Endothelial cell of umbilical vein (primary cell): ENCODE data around the gene ADCY2.

Source experiments
- CTCF ChIP-seq, 2 donors: IDR thresholded peaks; 1 replicate in 1 of 2; 2 replicates in 1 of 2; pipeline ENCODE4 v1.5.1; 2011; ENCODE audit warnings: low read length in 2 of 2, mild to moderate bottlenecking in 2 of 2, moderate library complexity in 2 of 2, control low read depth in 1 of 2, inconsistent platforms in 1 of 2, low read depth in 1 of 2; ENCODE audit not compliant: insufficient read depth in 1 of 2; ENCODE audit errors: extremely low read depth in 1 of 2
- EZH2 ChIP-seq: IDR thresholded peaks from 2 replicates; pipeline ENCODE4 v1.6.1; 2012; ENCODE audit warnings: borderline replicate concordance, low read depth, mild to moderate bottlenecking, moderate library complexity, low read length, inconsistent platforms; ENCODE audit not compliant: severe bottlenecking
- FOS ChIP-seq: IDR thresholded peaks from 2 replicates; pipeline ENCODE4 v1.6.1; 2011; ENCODE audit warnings: mild to moderate bottlenecking, low read length, moderate library complexity, borderline replicate concordance; ENCODE audit not compliant: insufficient read depth
- GATA2 ChIP-seq: IDR thresholded peaks from 2 replicates; pipeline ENCODE4 v1.7.0; 2011; ENCODE audit warnings: low read depth, mild to moderate bottlenecking, moderate library complexity, mixed read lengths, low read length; ENCODE audit not compliant: insufficient read length, insufficient read depth
- JUN ChIP-seq: IDR thresholded peaks from 2 replicates; pipeline ENCODE4 v1.6.1; 2011; ENCODE audit warnings: borderline replicate concordance, low read depth; ENCODE audit not compliant: insufficient read length, insufficient read depth
- POLR2A ChIP-seq: IDR thresholded peaks from 2 replicates; pipeline ENCODE4 v1.6.1; 2012; ENCODE audit warnings: low read depth, mild to moderate bottlenecking, control low read depth, low read length
- POLR2AphosphoS5 ChIP-seq: IDR thresholded peaks from 2 replicates; pipeline ENCODE4 v1.6.1; 2012; ENCODE audit warnings: low read depth, mild to moderate bottlenecking, control low read depth, low read length, moderate library complexity; ENCODE audit not compliant: insufficient read depth

- TF ChIP-seq POLR2AphosphoS5 = no peak
- no peak for TF ChIP-seq CTCF (IDR thresholded peaks at IDR 0.05; ENCODE audit: extremely low read depth in 1 of 2, insufficient read depth in 1 of 2, low read depth in 1 of 2, low read length in 2 of 2)
- no peak for TF ChIP-seq FOS
- no peak for TF ChIP-seq JUN
- no peak for TF ChIP-seq EZH2
- TF ChIP-seq POLR2A = no peak
- TF ChIP-seq GATA2 = no peak
Observed at GRCh38 chr5:7517006-7517405, 121.1 kb downstream of the ADCY2 start.
